ENCODE results near the gene IGHMBP2. TPM values are rescaled to one million over a fixed set of nuclear protein-coding genes. Genes with fewer than 3 reads are reported as not detected.

IGHMBP2 gene
- total RNA-seq, 2 experiments from 2014 or later: 17.5 to 37.9 TPM

GRCh38 chr11:68905421-68906360 lies 2.0 kb downstream of the IGHMBP2 start:
- Histone ChIP-seq H3K36me3 (ENCODE audit: insufficient read depth, low read length) (peaks cover 44% of the 10 kb centered on the region), H2AFZ (ENCODE audit: low read length) (no peak overlapping the region), H3K27ac (ENCODE audit: low read depth, low read length, poor library complexity, severe bottlenecking) (no peak overlapping the region), H4K20me1 (ENCODE audit: insufficient read depth, low read length) (peaks cover 19% of the 10 kb centered on the region), H3K79me2 (ENCODE audit: insufficient read depth, low read depth, low read length) (peaks cover 50% of the 10 kb centered on the region), H3K9me3 (ENCODE audit: low read length) (no peaks in the 10 kb centered on the region), H3K4me3 (ENCODE audit: low read depth, low read length, poor library complexity, severe bottlenecking) (peak overlapping the region; percentile 99), H3K4me1 (ENCODE audit: insufficient read depth, low read length, poor library complexity, severe bottlenecking) (peaks cover 25% of the 10 kb centered on the region), H3K4me2 (ENCODE audit: low read length) (peak overlapping the region; percentile 90), H3K9me2 (ENCODE audit: insufficient read depth, low read length) (no peaks in the 10 kb centered on the region)
- no TSS peak for BruUV-seq (replicated peaks)
- intact Hi-C loops (cut with micrococcal nuclease; ENCODE audit: unreplicated experiment): loop anchor here (2.0 kb wide), 1 partner anchor 183 kb away; no protein-coding TSS in a partner anchor
- no peak for DNase-seq (ENCODE audit: low spot score)
- TF ChIP-seq CTCF (conservative IDR thresholded peaks at IDR 0.05; ENCODE audit: low read length) (no peak), EZH2phosphoT487 (IDR thresholded peaks at IDR 0.05; ENCODE audit: borderline replicate concordance, low read depth, low read length) (no peak)
- ChIA-PET CTCF (ENCODE audit: unreplicated experiment) (no interaction called here), POLR2A (interaction anchor here (1.8 kb wide), 1 partner anchor 17 kb away, joined by 4 read pairs; no protein-coding TSS in a partner anchor)

DNA sequence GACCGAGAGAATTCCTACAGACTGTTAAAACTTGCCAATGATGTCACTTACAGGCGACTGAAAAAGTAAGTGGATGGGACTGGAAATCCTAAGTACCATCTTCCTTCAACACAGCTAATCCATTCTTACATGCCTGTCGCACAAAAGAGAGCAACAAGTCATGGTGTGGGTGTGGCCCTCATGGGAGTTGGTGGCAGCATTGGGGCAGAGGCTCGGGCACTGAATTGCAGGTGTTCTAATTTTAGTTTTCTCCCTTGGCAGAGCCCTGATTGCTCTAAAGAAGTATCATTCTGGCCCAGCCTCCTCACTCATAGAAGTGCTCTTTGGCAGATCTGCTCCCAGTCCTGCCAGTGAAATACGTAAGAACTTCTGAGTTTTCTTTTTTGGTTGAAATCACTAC lies 4.6 kb downstream of the IGHMBP2 start:
- Histone ChIP-seq H4K20me1 (ENCODE audit: insufficient read depth, low read length) (peaks cover 2% of the 10 kb centered on the region; the same call in 1 of the 2 replicates), H3K4me3 (ENCODE audit: low read depth, low read length, poor library complexity, severe bottlenecking) (no peak overlapping the region), H2AFZ (ENCODE audit: low read length) (no peak overlapping the region), H3K36me3 (ENCODE audit: insufficient read depth, low read length) (peaks cover 61% of the 10 kb centered on the region), H3K4me1 (ENCODE audit: insufficient read depth, low read length, poor library complexity, severe bottlenecking) (peaks cover 10% of the 10 kb centered on the region), H3K9me3 (ENCODE audit: low read length) (no peaks in the 10 kb centered on the region), H3K4me2 (ENCODE audit: low read length) (no peak overlapping the region), H3K27ac (ENCODE audit: low read depth, low read length, poor library complexity, severe bottlenecking) (no peak overlapping the region), H3K9me2 (ENCODE audit: insufficient read depth, low read length) (no peaks in the 10 kb centered on the region), H3K79me2 (ENCODE audit: insufficient read depth, low read depth, low read length) (peaks cover 24% of the 10 kb centered on the region)
- intact Hi-C loops (cut with micrococcal nuclease; ENCODE audit: unreplicated experiment): no loop called here
- ChIA-PET CTCF (ENCODE audit: unreplicated experiment) (no interaction called here), POLR2A (no interaction called here)
- DNase-seq (ENCODE audit: low spot score): no peak
- TF ChIP-seq CTCF (conservative IDR thresholded peaks at IDR 0.05; ENCODE audit: low read length): no peak
- no TSS peak for BruUV-seq (replicated peaks)

DNA sequence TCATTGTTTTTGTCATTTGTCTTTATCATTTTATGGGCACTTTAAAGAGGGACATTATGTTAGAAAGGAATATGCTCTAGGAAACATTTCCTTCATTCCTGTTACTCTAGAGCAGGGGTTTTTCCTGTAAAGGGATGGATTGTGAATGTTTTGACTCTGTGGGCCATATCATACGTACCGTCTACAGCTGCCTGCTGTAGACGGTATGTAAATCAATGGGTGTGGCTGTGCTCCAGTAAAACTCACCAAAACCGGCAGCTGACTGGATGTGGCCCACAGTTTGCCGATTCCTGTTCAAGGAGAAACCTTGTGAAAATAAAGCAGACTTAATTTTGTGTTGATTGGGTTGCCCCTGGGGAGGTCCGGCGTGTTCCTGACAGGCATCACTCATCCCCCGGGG lies 7.3 kb downstream of the IGHMBP2 start:
- H4K20me1 ChIP-seq (ENCODE audit: insufficient read depth, low read length): no peaks in the 10 kb centered on the region
- 0 out of 2 replicates have a peak, but pooled peaks cover under 1% of the 10 kb centered on the region for H3K79me2 ChIP-seq (ENCODE audit: insufficient read depth, low read depth, low read length)
- no peak overlapping the region for H2AFZ ChIP-seq (ENCODE audit: low read length)
- CTCF ChIA-PET (ENCODE audit: unreplicated experiment): no interaction called here
- H3K9me3 ChIP-seq (ENCODE audit: low read length): no peaks in the 10 kb centered on the region
- no peak overlapping the region for H3K4me3 ChIP-seq (ENCODE audit: low read depth, low read length, poor library complexity, severe bottlenecking)
- no TSS peak for BruUV-seq (replicated peaks)
- POLR2A ChIA-PET: no interaction called here
- no peak for DNase-seq (ENCODE audit: low spot score)
- TF ChIP-seq EZH2phosphoT487 (IDR thresholded peaks at IDR 0.05; ENCODE audit: borderline replicate concordance, low read depth, low read length): no peak
- TF ChIP-seq CTCF (conservative IDR thresholded peaks at IDR 0.05; ENCODE audit: low read length): no peak
- peaks cover 87% of the 10 kb centered on the region for H3K36me3 ChIP-seq (ENCODE audit: insufficient read depth, low read length)
- H3K4me2 ChIP-seq (ENCODE audit: low read length): no peak overlapping the region
- no peaks in the 10 kb centered on the region for H3K4me1 ChIP-seq (ENCODE audit: insufficient read depth, low read length, poor library complexity, severe bottlenecking)
- H3K9me2 ChIP-seq (ENCODE audit: insufficient read depth, low read length): no peaks in the 10 kb centered on the region
- H3K27ac ChIP-seq (ENCODE audit: low read depth, low read length, poor library complexity, severe bottlenecking): no peak overlapping the region
- intact Hi-C loops (cut with micrococcal nuclease; ENCODE audit: unreplicated experiment): no loop called here
